ENCODE measurements around the gene NLRP14.

The NLRP14 gene

DNA sequence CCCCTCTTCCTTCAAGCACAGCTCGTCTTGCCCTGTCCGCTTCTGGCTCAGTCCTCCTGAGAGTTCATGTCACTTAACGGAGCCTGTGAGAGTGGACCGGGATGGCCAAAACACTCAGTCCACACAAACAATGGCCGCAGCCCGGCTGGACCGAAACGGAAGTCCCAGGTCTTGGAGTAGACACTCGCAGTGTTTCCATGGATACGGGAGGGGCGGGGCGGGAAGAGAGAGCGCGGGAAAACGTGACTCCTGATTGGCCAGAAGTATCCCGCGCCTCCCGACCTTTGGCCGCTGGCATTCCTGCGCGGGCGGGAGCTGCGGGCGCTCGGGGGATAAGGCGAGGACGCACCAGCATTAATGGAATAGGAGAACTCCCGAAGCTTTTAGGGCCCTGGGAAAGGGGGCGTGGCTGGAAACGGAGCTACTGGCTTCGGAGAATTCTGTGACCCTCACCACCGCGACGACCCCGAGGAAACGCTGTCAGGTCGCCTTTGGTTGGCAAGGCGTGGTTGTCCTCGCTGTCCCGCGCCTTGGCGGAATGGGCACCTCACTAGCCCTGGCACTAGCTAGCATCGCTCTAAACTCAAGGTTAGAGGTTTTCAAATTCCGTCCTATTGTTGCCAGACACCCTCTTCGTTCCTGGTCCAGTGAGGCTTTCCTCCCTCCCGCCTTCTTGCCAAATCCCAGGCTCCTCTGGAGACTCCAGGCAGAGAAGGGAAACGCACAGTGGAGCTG, at the start of gene NLRP14, which contains the start of gene ZNF214:
TSS of gene NLRP14 (plus strand) at position 297 of the 735 bp plus-strand sequence. CDS start 18,108 bp downstream, outside the sequence.
TSS of gene ZNF214 (minus strand) at position 164 of the 735 bp plus-strand sequence. CDS start 17,511 bp downstream, outside the sequence.
- peak; percentile 96 for DNase-seq

GRCh38 chr11:6979365-6979764, 40.9 kb upstream of the NLRP14 start:
- no peak for DNase-seq

DNA sequence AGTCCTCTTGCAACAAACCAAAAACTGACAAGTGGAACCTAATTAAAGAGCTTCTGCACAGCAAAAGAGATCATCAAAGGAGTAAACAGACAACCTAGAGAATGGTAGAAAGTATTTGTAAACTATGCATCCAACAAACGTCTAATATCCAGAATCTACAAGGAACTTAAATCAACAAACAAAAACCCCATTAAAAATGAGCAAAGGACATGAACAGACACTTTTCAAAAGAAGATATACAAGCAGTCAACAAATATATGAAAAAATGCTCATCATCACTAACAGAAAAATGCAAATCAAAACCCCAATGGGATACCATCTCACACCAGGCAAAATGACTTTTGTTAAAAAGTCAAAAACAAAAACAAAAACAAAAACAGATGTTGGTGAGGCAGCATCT, 33.8 kb upstream of the NLRP14 start:
- DNase-seq = no peak

DNA sequence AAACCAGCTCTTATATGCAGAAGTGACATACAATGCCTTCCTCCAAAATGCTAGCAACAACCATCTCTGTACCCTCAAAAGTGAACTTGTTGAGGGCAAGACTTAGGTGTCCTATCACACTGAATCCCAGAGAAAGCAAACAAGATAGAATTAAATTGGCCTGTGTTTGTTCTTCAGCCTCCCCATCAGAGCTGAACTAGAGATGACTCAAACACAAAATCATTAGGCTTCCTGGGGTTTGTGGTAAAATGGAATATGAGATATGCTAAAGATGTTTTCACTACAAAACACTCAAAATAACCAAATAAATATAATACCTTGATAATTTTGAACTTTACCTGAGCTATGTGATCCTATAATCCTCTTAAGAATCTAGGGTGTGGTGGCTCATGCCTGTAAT, 31.8 kb upstream of the NLRP14 start:
- no peak for DNase-seq

- DNase-seq = no peak
Measured at GRCh38 chr11:6991227-6991626, 29.1 kb upstream of the NLRP14 start.

- no peak for DNase-seq
Measured at GRCh38 chr11:6992026-6992425, 28.3 kb upstream of the NLRP14 start.

DNA sequence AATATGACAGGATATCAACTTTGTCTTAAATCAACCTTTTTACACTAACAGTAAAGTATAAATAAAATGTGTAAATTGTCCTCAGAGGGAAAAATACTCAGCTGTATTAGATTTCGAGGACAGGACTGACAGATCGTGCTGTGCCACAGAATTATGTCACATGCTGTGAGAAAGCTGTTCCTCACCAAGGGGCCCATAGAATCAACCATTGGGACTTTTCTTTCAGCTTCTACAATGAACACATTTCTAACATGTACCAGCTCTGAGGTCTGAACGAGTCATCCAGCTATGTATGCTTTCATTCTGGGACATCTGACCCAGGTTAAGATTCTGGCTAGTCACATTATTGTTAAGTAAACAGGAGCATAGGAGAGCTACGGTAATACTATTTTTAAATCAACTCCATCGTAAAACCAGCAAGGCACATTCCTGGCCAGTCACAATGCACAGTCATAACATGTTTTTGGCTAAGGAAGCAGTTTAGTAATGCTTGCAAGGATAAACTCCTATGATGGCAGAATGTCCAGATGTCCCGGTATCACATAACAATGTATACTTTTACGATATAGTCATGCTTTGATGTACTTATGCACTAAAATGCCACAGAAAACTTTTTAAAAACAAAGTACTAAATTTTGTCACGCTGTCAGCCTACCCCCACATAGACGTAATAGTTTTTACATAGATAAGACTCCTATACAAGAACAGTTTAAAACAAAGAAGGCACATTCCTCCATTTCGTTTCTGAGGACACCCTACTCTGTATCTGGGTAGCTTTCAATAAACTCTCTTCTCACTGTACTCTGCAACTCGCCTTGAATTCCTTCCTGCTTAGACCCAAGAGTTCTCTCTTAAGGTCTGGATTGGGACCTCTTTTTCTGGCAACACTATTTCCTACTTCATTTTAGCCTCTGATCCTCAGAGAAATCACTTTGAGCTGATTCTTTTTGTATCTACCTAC, 27.5 kb upstream of the NLRP14 start:
- no peak for DNase-seq

DNA sequence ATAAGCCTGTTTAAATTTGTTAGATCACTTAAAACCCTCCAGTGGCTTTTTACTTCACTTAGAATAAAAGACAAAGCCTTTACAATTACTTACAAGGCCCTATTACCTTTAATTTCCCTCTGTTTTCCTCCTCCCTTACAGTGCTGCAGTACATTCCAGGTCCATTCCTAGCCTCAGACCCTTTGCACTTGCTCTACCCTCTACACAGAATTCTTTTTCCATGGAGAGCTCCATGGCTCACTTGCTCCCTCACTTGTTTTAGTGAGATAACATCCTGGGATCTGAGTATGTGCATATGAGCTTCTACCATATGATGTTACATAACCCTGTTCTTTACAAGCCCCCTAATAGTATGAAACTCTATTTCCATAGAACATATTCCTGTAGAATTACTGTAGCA, 24.6 kb upstream of the NLRP14 start:
- no peak for DNase-seq

DNA sequence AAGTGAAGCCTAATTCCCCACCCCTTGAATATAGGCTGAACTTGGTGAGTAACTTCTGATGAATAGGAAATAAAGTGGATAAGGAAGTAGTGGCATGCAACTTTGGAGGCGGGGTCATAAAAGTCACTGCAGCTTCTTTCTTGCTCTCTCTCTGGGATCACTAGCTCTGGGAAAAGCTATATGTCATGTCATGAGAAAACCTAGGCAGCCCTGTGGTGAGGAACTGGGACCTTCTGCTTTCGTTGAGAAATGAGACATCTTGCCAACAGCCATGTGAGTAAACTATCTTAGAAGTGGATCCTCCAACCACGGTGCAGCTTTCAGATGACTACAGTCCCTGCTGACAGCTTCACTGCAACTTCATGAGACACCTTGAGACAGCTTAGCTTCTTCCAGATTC, 15.8 kb upstream of the NLRP14 start:
- no peak for DNase-seq

- no peak for DNase-seq
Measured at GRCh38 chr11:7014118-7014517, 6.2 kb upstream of the NLRP14 start.

DNA sequence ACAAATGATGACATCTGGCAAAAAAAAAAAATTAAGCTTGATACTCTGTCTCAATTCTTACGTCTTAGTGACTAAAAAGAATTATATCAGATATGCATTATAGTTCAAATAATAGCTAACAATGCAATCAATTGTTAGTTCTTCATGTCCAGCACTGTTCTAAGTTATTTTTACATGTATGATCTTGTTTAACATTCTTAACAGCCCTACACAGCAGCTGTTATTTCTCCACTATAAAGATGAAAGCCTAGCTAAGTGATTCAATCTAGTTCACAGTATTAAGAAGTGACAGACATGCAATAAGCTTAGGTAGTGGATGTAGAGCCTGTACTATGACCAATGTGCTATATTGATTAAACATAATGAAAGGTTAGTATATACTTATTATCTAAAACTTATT, 4.3 kb upstream of the NLRP14 start:
- no peak for DNase-seq

GRCh38 chr11:7019500-7020182, 638 bp upstream of the NLRP14 start:
- no peak for DNase-seq

DNA sequence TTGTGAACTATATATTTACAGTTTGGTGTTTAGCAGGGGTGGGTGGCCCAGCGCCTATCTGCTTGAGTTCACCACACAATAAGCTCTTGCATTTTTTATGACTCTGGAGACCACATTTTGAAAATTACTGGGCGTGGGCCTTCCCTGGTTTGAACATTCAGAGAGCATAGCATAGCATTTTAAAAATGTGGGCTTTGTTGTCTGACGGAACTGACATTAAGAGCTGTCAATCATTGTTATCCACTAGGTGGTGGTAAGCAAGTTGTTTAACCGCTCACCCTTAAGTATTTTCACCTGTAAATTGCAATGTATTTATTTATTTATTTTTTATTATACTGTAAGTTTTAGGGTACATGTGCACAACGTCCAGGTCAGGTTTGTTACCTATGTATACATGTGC, 1.0 kb downstream of the NLRP14 start:
- no peak for DNase-seq

DNA sequence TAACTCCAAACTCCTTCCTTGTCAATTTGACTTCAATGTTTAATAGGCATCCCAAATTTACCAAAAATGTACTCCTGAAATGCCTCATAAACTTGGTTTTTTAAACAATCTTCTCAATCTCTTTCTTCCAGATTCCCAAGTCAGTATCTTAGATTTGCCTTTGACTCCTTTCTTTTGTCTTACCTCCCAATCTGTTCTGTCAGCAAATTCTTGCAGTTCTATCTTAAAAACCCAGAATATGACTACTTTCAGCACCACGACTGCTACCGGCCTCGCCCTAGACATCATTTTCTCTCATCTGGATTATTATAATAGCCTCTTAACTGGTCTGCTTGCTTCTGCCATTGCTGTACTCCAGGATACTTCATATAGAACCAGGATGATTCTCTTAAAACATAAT, 7.9 kb downstream of the NLRP14 start:
- no peak for DNase-seq

DNA sequence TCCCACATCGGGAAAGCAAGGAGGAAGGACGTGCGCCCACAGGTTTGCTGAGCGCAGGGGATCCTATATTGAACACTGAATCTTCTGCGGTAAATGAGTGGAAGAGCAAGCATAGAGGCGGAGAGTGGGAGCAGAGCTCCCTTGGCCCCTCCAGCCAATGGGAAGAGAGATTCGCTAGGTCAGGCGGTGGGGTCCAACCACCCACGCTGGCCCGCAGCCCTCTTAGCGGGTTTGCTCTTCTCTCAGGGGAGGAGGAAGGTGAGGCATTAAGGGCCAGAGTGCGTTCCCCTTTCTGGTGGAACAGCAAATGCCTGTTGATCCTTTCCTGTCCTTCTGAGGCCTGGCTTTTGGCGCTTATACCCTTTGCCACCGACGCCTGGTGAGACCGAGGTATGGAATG, 10.6 kb downstream of the NLRP14 start:
- no peak for DNase-seq

DNA sequence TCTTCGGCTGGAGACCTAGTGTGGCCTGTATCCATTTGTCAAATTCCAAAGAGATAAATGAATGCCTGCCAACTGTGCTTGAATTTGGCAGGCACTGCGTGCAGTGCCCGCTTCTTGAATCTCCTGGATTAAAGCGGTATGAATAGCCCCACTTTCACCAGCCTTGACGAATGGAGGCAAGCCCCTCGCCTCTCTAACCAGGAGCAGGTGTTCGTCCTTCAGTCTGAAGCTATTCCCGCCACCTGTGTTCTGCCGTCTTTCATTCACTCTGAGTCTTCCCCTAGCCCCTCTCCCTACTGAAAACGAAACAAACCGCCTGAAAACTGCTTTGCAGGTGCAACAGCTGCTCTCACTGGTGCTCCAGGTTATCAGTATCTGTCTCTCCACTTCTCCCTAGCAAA, 11.2 kb downstream of the NLRP14 start:
- no peak for DNase-seq

GRCh38 chr11:7032692-7033091, 12.4 kb downstream of the NLRP14 start:
- no peak for DNase-seq

- no peak for DNase-seq
Measured at GRCh38 chr11:7034019-7034418, 13.7 kb downstream of the NLRP14 start.

GRCh38 chr11:7046474-7047175, 26.3 kb downstream of the NLRP14 start:
- DNase-seq = no peak

DNA sequence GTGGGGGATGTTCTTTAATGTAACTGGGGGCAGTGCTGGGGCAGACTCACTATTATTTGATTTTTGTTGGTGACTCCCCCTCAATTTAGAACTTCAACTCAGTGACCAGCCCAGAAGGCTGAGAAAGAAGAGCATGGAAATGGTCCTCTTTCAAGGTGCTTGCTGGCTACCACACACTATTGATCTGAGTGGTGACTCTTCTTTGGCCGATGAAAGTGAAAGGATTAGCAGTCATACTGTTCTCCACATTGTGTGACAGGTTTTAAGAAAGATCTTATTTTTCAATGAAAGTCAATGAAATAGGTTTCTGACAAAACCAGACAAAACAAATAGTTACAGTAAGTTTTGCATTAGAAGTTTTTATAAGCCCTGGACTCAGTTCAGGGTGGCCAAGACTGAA, 29.9 kb downstream of the NLRP14 start:
- no peak for DNase-seq

DNA sequence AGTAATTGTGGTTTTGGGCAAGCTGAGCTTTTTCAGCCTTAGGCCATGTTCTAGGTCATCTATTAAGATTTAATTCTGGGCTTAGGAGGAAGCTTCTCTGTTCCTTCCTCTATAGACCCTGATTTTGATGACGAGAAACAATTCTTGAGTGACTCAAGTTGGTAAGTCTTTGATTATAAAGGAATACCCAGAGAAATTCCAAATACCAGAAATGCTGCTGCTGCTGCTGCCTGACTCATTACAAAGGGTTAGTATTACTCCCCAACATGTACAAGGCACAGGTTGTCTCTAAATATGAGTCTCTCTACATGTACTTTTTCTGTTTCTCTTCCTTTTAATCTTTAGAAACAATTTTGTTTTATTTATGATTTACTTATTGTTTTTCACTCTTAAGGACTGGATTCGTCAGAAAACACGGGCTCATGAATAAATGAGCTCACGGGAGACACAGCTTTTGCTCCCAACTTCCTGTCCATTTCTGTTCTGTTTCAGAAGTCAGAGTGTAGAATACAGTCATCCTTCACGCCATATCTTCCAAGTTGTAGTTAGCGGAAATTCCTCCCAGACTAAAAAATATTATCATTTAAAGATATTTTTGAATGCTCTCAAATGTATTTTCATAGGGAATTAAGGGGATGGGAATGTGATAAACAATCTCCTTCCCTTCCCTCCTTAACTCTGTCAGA, 36.7 kb downstream of the NLRP14 start:
- DNase-seq = no peak

- no peak for DNase-seq
Measured at GRCh38 chr11:7057641-7058040, 37.4 kb downstream of the NLRP14 start.

All from retina (tissue), 1 donor.